ENCODE measurements around the gene SSBP3. TPM values are rescaled to one million over a fixed set of nuclear protein-coding genes. Genes with fewer than 3 reads are reported as not detected.
"Not testable (repeated sequence)": the region's sequence is repeated elsewhere in the genome, so short reads cannot be mapped to it uniquely, and the experiment has no call there.

SSBP3 gene
- 10 to 100 TPM; 59.0 to 92.1 TPM for total RNA-seq

- Mint-ChIP-seq H3K4me1 (ENCODE audit: low read depth in 2 of 2) (peaks cover 62 to 63% of the 10 kb centered on the region in 2 donors), H3K27ac (peak within 1 kb of the TSS; percentile 84 to 91), H3K4me3 (peak within 1 kb of the TSS; percentile 93), H3K36me3 (peaks cover 15% of the 10 kb centered on the region), H3K9me3 (no peaks in the 10 kb centered on the region), H3K27me3 (no peaks in the 10 kb centered on the region)
- ATAC-seq (peak; percentile 95 to 96), DNase-seq (ENCODE audit: low spot score) (peak; percentile 94)
Observed at GRCh38 chr1:54406339-54407153, at the start of gene SSBP3. Gene SSBP3, minus strand, starts transcription at chr1:54406394.

GRCh38 chr1:54453509-54453908, 47.3 kb upstream of the SSBP3 start:
- no peak for DNase-seq (ENCODE audit: low spot score)
- Mint-ChIP-seq H3K36me3 (no peaks in the 10 kb centered on the region), H3K4me3 (peak overlapping the region; percentile 58), H3K27ac (no peak overlapping the region), H3K9me3 (no peaks in the 10 kb centered on the region), H3K27me3 (no peaks in the 10 kb centered on the region), H3K4me1 (ENCODE audit: low read depth in 2 of 2) (peaks cover 8 to 12% of the 10 kb centered on the region in 2 donors)
- ATAC-seq, result no peak

GRCh38 chr1:54453022-54453421, 46.8 kb upstream of the SSBP3 start:
- H3K36me3 Mint-ChIP-seq, result no peaks in the 10 kb centered on the region
- no peak overlapping the region for H3K27ac Mint-ChIP-seq
- no peaks in the 10 kb centered on the region for H3K27me3 Mint-ChIP-seq
- H3K4me3 Mint-ChIP-seq, result peak overlapping the region; percentile 58
- DNase-seq (ENCODE audit: low spot score) (no peak), ATAC-seq (no peak)
- H3K4me1 Mint-ChIP-seq (ENCODE audit: low read depth in 2 of 2), result peaks cover 8 to 9% of the 10 kb centered on the region in 2 donors
- no peaks in the 10 kb centered on the region for H3K9me3 Mint-ChIP-seq

- H3K4me1 Mint-ChIP-seq (ENCODE audit: low read depth in 2 of 2); DNase-seq (ENCODE audit: low spot score); H3K36me3 Mint-ChIP-seq; H3K27me3 Mint-ChIP-seq; ATAC-seq; H3K9me3 Mint-ChIP-seq; H3K4me3 Mint-ChIP-seq; H3K27ac Mint-ChIP-seq: not testable (repeated sequence)
Observed at GRCh38 chr1:54449431-54449830, 43.2 kb upstream of the SSBP3 start.

- H3K4me1 Mint-ChIP-seq (ENCODE audit: low read depth in 2 of 2); DNase-seq (ENCODE audit: low spot score); H3K27ac Mint-ChIP-seq; ATAC-seq; H3K4me3 Mint-ChIP-seq; H3K9me3 Mint-ChIP-seq; H3K36me3 Mint-ChIP-seq; H3K27me3 Mint-ChIP-seq: not testable (repeated sequence)
Observed at GRCh38 chr1:54448801-54449200, 42.6 kb upstream of the SSBP3 start.

- H3K4me1 Mint-ChIP-seq (ENCODE audit: low read depth in 2 of 2); H3K36me3 Mint-ChIP-seq; H3K4me3 Mint-ChIP-seq; H3K27ac Mint-ChIP-seq; DNase-seq (ENCODE audit: low spot score); ATAC-seq; H3K9me3 Mint-ChIP-seq; H3K27me3 Mint-ChIP-seq: not testable (repeated sequence)
Observed at GRCh38 chr1:54447081-54447480, 40.9 kb upstream of the SSBP3 start.

GRCh38 chr1:54442185-54442584, 36.0 kb upstream of the SSBP3 start:
- no peaks in the 10 kb centered on the region for H3K36me3 Mint-ChIP-seq
- peaks cover 0 to 9% of the 10 kb centered on the region in 2 donors for H3K4me1 Mint-ChIP-seq (ENCODE audit: low read depth in 2 of 2)
- no peak for ATAC-seq
- H3K9me3 Mint-ChIP-seq, result no peaks in the 10 kb centered on the region
- no peak overlapping the region for H3K4me3 Mint-ChIP-seq
- no peak overlapping the region for H3K27ac Mint-ChIP-seq
- DNase-seq (ENCODE audit: low spot score), result no peak
- no peaks in the 10 kb centered on the region for H3K27me3 Mint-ChIP-seq

GRCh38 chr1:54439550-54440223, 33.5 kb upstream of the SSBP3 start:
- no peaks in the 10 kb centered on the region for H3K27me3 Mint-ChIP-seq
- no peaks in the 10 kb centered on the region for H3K9me3 Mint-ChIP-seq
- DNase-seq (ENCODE audit: low spot score) (no peak), ATAC-seq (no peak)
- no peak overlapping the region for H3K4me3 Mint-ChIP-seq
- H3K27ac Mint-ChIP-seq, result peak overlapping the region in 1 of 2 donors; percentile 47
- H3K4me1 Mint-ChIP-seq (ENCODE audit: low read depth in 2 of 2), result peaks cover 0 to 9% of the 10 kb centered on the region in 2 donors
- H3K36me3 Mint-ChIP-seq, result no peaks in the 10 kb centered on the region

GRCh38 chr1:54437783-54438182, 31.6 kb upstream of the SSBP3 start:
- Mint-ChIP-seq H3K4me1 (ENCODE audit: low read depth in 2 of 2) (peaks cover 0 to 13% of the 10 kb centered on the region in 2 donors), H3K4me3 (no peak overlapping the region), H3K9me3 (no peaks in the 10 kb centered on the region), H3K36me3 (no peaks in the 10 kb centered on the region), H3K27ac (no peak overlapping the region), H3K27me3 (no peaks in the 10 kb centered on the region)
- ATAC-seq (no peak), DNase-seq (ENCODE audit: low spot score) (no peak)

GRCh38 chr1:54436826-54437225, 30.6 kb upstream of the SSBP3 start:
- ATAC-seq, result no peak
- no peaks in the 10 kb centered on the region for H3K36me3 Mint-ChIP-seq
- peaks cover 0 to 13% of the 10 kb centered on the region in 2 donors for H3K4me1 Mint-ChIP-seq (ENCODE audit: low read depth in 2 of 2)
- no peaks in the 10 kb centered on the region for H3K27me3 Mint-ChIP-seq
- no peak for DNase-seq (ENCODE audit: low spot score)
- no peaks in the 10 kb centered on the region for H3K9me3 Mint-ChIP-seq
- H3K27ac Mint-ChIP-seq, result peak overlapping the region in 1 of 2 donors; percentile 36
- no peak overlapping the region for H3K4me3 Mint-ChIP-seq

GRCh38 chr1:54429838-54430237, 23.6 kb upstream of the SSBP3 start:
- H3K27ac Mint-ChIP-seq, result no peak overlapping the region
- H3K36me3 Mint-ChIP-seq, result no peaks in the 10 kb centered on the region
- H3K9me3 Mint-ChIP-seq, result no peaks in the 10 kb centered on the region
- peaks cover 7 to 9% of the 10 kb centered on the region in 2 donors for H3K4me1 Mint-ChIP-seq (ENCODE audit: low read depth in 2 of 2)
- no peaks in the 10 kb centered on the region for H3K27me3 Mint-ChIP-seq
- H3K4me3 Mint-ChIP-seq, result no peak overlapping the region
- DNase-seq (ENCODE audit: low spot score) (no peak), ATAC-seq (no peak)

- Mint-ChIP-seq H3K36me3 (no peaks in the 10 kb centered on the region), H3K27ac (no peak overlapping the region), H3K27me3 (no peaks in the 10 kb centered on the region), H3K9me3 (no peaks in the 10 kb centered on the region), H3K4me3 (no peak overlapping the region), H3K4me1 (ENCODE audit: low read depth in 2 of 2) (peaks cover 7 to 9% of the 10 kb centered on the region in 2 donors)
- DNase-seq (ENCODE audit: low spot score) (no peak), ATAC-seq (no peak)
Observed at GRCh38 chr1:54428837-54429518, 22.8 kb upstream of the SSBP3 start.

- Mint-ChIP-seq H3K9me3 (no peaks in the 10 kb centered on the region), H3K36me3 (no peaks in the 10 kb centered on the region), H3K27ac (no peak overlapping the region), H3K4me1 (ENCODE audit: low read depth in 2 of 2) (peaks cover 5 to 7% of the 10 kb centered on the region in 2 donors), H3K27me3 (no peaks in the 10 kb centered on the region), H3K4me3 (no peak overlapping the region)
- DNase-seq (ENCODE audit: low spot score), result no peak
- ATAC-seq, result no peak
Observed at GRCh38 chr1:54425152-54425584, 19.0 kb upstream of the SSBP3 start.

GRCh38 chr1:54424398-54424797, 18.2 kb upstream of the SSBP3 start:
- H3K27me3 Mint-ChIP-seq, result no peaks in the 10 kb centered on the region
- DNase-seq (ENCODE audit: low spot score) (no peak), ATAC-seq (no peak)
- no peaks in the 10 kb centered on the region for H3K9me3 Mint-ChIP-seq
- H3K4me1 Mint-ChIP-seq (ENCODE audit: low read depth in 2 of 2), result peaks cover 5 to 7% of the 10 kb centered on the region in 2 donors
- no peak overlapping the region for H3K4me3 Mint-ChIP-seq
- no peak overlapping the region for H3K27ac Mint-ChIP-seq
- no peaks in the 10 kb centered on the region for H3K36me3 Mint-ChIP-seq

Measured in natural killer cell treated with Interleukin-12 subunit alpha and Interleukin-12 subunit beta and Interleukin-15 and Interleukin-18, amount 100 ng/mL, for 72 hours (primary cell).